ENCODE measurements around the gene IPO13.

IPO13 gene

DNA sequence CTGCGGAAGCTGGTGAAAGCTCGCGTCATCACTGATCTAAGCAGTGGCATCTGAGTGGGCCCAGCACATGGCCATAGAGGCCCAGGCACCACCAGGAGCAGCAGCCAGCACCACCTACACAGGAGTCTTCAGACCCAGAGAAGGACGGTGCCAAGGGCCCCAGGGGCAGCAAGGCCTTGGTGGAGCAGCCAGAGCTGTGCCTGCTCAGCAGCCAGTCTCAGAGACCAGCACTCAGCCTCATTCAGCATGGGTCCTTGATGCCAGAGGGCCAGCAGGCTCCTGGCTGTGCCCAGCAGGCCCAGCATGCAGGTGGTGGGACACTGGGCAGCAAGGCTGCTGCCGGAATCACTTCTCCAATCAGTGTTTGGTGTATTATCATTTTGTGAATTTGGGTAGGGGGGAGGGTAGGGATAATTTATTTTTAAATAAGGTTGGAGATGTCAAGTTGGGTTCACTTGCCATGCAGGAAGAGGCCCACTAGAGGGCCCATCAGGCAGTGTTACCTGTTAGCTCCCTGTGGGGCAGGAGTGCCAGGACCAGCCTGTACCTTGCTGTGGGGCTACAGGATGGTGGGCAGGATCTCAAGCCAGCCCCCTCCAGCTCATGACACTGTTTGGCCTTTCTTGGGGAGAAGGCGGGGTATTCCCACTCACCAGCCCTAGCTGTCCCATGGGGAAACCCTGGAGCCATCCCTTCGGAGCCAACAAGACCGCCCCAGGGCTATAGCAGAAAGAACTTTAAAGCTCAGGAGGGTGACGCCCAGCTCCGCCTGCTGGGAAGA, 16.4 kb upstream of the IPO13 start:
- CTCF ChIA-PET, result interaction anchor here (0.6 to 1.5 kb wide), 6 partner anchors 15 to 167 kb away, joined by 3 to 8 read pairs (median 4); partner anchors contain the start of gene ATP6V0B
- H3K27ac ChIP-seq, result peak overlapping the region; percentile 96
- TF ChIP-seq, protein P1, sequence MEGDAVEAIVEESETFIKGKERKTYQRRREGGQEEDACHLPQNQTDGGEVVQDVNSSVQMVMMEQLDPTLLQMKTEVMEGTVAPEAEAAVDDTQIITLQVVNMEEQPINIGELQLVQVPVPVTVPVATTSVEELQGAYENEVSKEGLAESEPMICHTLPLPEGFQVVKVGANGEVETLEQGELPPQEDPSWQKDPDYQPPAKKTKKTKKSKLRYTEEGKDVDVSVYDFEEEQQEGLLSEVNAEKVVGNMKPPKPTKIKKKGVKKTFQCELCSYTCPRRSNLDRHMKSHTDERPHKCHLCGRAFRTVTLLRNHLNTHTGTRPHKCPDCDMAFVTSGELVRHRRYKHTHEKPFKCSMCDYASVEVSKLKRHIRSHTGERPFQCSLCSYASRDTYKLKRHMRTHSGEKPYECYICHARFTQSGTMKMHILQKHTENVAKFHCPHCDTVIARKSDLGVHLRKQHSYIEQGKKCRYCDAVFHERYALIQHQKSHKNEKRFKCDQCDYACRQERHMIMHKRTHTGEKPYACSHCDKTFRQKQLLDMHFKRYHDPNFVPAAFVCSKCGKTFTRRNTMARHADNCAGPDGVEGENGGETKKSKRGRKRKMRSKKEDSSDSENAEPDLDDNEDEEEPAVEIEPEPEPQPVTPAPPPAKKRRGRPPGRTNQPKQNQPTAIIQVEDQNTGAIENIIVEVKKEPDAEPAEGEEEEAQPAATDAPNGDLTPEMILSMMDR (conservative IDR thresholded peaks at IDR 0.05; ENCODE audit: low read depth), result peak; percentile 57
- DNase-seq (ENCODE audit: low spot score), result peak; percentile 66
- POLR2A ChIA-PET (ENCODE audit: low non-redundant PET), result interaction anchor here (1.2 kb wide), 2 partner anchors 15 to 166 kb away, joined by 3 read pairs; no protein-coding TSS in a partner anchor

DNA sequence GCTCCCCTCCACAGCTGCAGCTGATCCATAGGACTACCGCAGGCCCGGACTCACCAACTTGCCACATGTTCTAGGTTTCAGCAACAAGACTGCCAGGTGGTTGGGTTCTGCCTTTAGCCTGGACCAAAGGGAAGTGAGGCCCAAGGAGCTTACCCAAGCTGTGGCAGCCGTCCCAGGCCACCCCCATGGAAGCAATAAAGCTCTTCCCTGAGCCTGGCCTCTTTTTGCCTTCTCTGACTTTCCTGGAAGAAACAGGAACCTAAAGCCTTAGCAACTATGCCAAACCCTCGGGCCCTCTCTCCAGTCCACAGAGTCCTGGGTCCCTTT, 15.8 kb upstream of the IPO13 start:
- CTCF ChIA-PET, result interaction anchor here (0.6 to 1.5 kb wide), 6 partner anchors 15 to 167 kb away, joined by 3 to 8 read pairs (median 4); partner anchors contain the start of gene ATP6V0B

GRCh38 chr1:43931711-43932660, 14.8 kb upstream of the IPO13 start:
- peak overlapping the region; percentile 96 for H3K27ac ChIP-seq
- ChIA-PET POLR2A (ENCODE audit: low non-redundant PET) (interaction anchor here (0.6 kb wide), 1 partner anchor 150 kb away, joined by 3 read pairs; no protein-coding TSS in a partner anchor), CTCF (interaction anchor here (0.6 to 6.5 kb wide), 3 partner anchors 14 to 166 kb away, joined by 3 to 150 read pairs (median 3); no protein-coding TSS in a partner anchor)
- DNase-seq (ENCODE audit: low spot score), result no peak
- TF ChIP-seq, protein P1 (conservative IDR thresholded peaks at IDR 0.05; ENCODE audit: low read depth), result no peak

More for the DNA sequence above, 15.8 kb upstream of the IPO13 start:
- TF ChIP-seq, protein P1 (conservative IDR thresholded peaks at IDR 0.05; ENCODE audit: low read depth), result no peak
- peak overlapping the region; percentile 96 for H3K27ac ChIP-seq
- POLR2A ChIA-PET (ENCODE audit: low non-redundant PET), result interaction anchor here (1.2 kb wide), 2 partner anchors 15 to 167 kb away, joined by 3 read pairs; no protein-coding TSS in a partner anchor
- no peak for DNase-seq (ENCODE audit: low spot score)

GRCh38 chr1:43932786-43933385, 13.9 kb upstream of the IPO13 start:
- peak overlapping the region; percentile 96 for H3K27ac ChIP-seq
- POLR2A ChIA-PET (ENCODE audit: low non-redundant PET), result interaction anchor here (0.6 to 0.8 kb wide), 3 partner anchors 19 to 167 kb away, joined by 3 read pairs; no protein-coding TSS in a partner anchor
- TF ChIP-seq, protein P1 (conservative IDR thresholded peaks at IDR 0.05; ENCODE audit: low read depth), result no peak
- DNase-seq (ENCODE audit: low spot score), result peak; percentile 79
- CTCF ChIA-PET, result interaction anchor here (0.5 to 6.5 kb wide), 8 partner anchors 13 to 167 kb away, joined by 3 to 150 read pairs (median 4); partner anchors contain the start of gene IPO13

GRCh38 chr1:43933386-43934100, 13.2 kb upstream of the IPO13 start, which contains the start of gene ARTN:
Gene ARTN, plus strand, starts transcription at chr1:43933801. Its CDS starts 1,856 bp downstream, at chr1:43935657.
- ChIA-PET CTCF (interaction anchor here (0.5 to 6.5 kb wide), 21 partner anchors 10 to 173 kb away, joined by 3 to 150 read pairs (median 4); partner anchors contain the start of genes ATP6V0B and IPO13), POLR2A (ENCODE audit: low non-redundant PET) (interaction anchor here (0.8 to 1.9 kb wide), 3 partner anchors 19 to 170 kb away, joined by 3 to 6 read pairs (median 3); no protein-coding TSS in a partner anchor)
- DNase-seq (ENCODE audit: low spot score), result peak; percentile 73
- TF ChIP-seq, protein P1 (conservative IDR thresholded peaks at IDR 0.05; ENCODE audit: low read depth), result no peak
- H3K27ac ChIP-seq, result peak within 1 kb of the TSS; percentile 96
